KMS-11 (cell line): Measurements from ENCODE around the gene SUGCT.

Source experiments
- H2AFZ ChIP-seq: fragments of 200-600 bp; sonication (generic); 2 replicates; pipeline ENCODE4 v1.6.1; 2016; ENCODE audit warnings: antibody characterized with exemption, mixed run types, low read depth
- H3K27ac ChIP-seq: fragments of 200-600 bp; sonication (generic); 2 replicates; pipeline ENCODE4 v1.6.1; 2016; ENCODE audit warnings: mild to moderate bottlenecking, mixed run types
- H3K27me3 ChIP-seq: fragments of 200-600 bp; sonication (generic); 2 replicates; pipeline ENCODE4 v1.6.1; 2017; ENCODE audit warnings: mild to moderate bottlenecking, low read depth, mixed run types, moderate library complexity; ENCODE audit not compliant: insufficient read depth
- H3K36me3 ChIP-seq: fragments of 200-600 bp; sonication (generic); 2 replicates; pipeline ENCODE4 v1.6.1; 2017; ENCODE audit warnings: mild to moderate bottlenecking, mixed run types; ENCODE audit not compliant: insufficient read depth
- H3K4me1 ChIP-seq: fragments of 200-600 bp; sonication (generic); 2 replicates; pipeline ENCODE4 v1.6.1; 2016; ENCODE audit warnings: mild to moderate bottlenecking, low read depth, mixed run types; ENCODE audit not compliant: poor library complexity, severe bottlenecking
- H3K4me2 ChIP-seq: fragments of 200-600 bp; sonication (generic); 2 replicates; pipeline ENCODE4 v1.7.0; 2016; ENCODE audit warnings: mild to moderate bottlenecking, mixed run types
- H3K4me3 ChIP-seq: fragments of 200-600 bp; sonication (generic); IDR thresholded peaks from 2 replicates; pipeline ENCODE4 v1.6.1; 2017; ENCODE audit warnings: low read depth, low read length, mixed read lengths; ENCODE audit not compliant: insufficient read depth
- H3K79me2 ChIP-seq: fragments of 200-600 bp; sonication (generic); 2 replicates; pipeline ENCODE4 v1.6.1; 2016; ENCODE audit warnings: low read depth, mixed run types; ENCODE audit not compliant: insufficient read depth
- H3K9ac ChIP-seq: fragments of 200-600 bp; sonication (generic); 2 replicates; pipeline ENCODE4 v1.6.1; 2016; ENCODE audit warnings: mild to moderate bottlenecking, mixed run types
- H4K20me1 ChIP-seq: fragments of 200-600 bp; sonication (generic); 2 replicates; pipeline ENCODE4 v1.6.1; 2016; ENCODE audit warnings: mild to moderate bottlenecking, mixed run types; ENCODE audit not compliant: insufficient read depth
- TF ChIP-seq, protein P1 (sequence below): fragments of 200-600 bp; sonication (generic); conservative IDR thresholded peaks from 2 replicates; pipeline ENCODE4 v1.6.1; 2017; ENCODE audit warnings: low read depth, mild to moderate bottlenecking, antibody characterized with exemption, low read length, moderate library complexity, mixed read lengths

The SUGCT gene

DNA sequence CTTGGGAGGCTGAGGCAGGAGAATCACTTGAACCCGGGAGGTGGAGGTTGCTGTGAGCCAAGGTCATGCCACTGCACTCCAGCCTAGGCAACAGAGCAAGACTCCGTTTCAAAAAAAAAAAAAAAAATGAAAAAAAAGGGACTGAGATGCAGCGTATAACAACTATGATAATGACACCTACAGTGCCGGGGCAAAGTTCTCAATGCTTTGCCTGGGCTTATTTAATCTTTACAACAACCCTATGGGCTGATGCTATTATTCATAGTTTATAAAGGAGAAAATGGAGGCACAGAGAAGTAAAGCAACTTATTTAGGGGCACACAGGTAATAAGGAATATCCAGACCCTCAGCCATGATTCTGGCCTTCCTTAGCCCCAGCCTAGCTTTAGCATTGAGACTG is 47.6 kb downstream of the SUGCT start:
- Histone ChIP-seq H3K27me3 (no peaks in the 10 kb centered on the region), H3K36me3 (no peaks in the 10 kb centered on the region), H3K4me2 (no peak overlapping the region), H3K27ac (no peak overlapping the region), H3K4me1 (no peaks in the 10 kb centered on the region), H3K79me2 (no peaks in the 10 kb centered on the region), H3K4me3 (no peak overlapping the region), H2AFZ (no peak overlapping the region), H3K9ac (no peak overlapping the region), H4K20me1 (no peaks in the 10 kb centered on the region)
- TF ChIP-seq, protein P1, sequence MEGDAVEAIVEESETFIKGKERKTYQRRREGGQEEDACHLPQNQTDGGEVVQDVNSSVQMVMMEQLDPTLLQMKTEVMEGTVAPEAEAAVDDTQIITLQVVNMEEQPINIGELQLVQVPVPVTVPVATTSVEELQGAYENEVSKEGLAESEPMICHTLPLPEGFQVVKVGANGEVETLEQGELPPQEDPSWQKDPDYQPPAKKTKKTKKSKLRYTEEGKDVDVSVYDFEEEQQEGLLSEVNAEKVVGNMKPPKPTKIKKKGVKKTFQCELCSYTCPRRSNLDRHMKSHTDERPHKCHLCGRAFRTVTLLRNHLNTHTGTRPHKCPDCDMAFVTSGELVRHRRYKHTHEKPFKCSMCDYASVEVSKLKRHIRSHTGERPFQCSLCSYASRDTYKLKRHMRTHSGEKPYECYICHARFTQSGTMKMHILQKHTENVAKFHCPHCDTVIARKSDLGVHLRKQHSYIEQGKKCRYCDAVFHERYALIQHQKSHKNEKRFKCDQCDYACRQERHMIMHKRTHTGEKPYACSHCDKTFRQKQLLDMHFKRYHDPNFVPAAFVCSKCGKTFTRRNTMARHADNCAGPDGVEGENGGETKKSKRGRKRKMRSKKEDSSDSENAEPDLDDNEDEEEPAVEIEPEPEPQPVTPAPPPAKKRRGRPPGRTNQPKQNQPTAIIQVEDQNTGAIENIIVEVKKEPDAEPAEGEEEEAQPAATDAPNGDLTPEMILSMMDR: no peak

DNA sequence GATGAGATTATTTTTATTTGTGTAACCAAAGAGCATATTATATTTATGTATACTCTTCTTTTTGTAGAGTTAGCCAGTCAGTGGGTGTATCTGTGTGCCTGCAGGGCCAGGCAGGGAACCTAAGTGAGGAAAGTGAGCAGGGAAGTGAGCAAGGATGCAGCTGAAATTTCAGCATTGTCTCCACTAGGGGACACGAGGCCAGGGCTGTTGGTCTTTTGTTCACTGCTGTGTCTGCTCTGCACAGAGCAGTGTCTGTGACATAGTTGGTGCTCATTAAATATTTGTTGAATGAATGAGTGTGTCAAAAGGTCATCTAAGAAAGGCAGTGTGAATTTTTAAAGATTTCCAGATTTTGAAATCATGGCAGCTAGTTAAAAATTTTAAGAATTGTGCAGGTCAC is 51.8 kb downstream of the SUGCT start:
- Histone ChIP-seq H3K27ac (no peak overlapping the region), H3K79me2 (no peaks in the 10 kb centered on the region), H3K36me3 (no peaks in the 10 kb centered on the region), H3K27me3 (no peaks in the 10 kb centered on the region), H2AFZ (no peak overlapping the region), H3K4me2 (no peak overlapping the region), H3K4me1 (no peaks in the 10 kb centered on the region), H3K4me3 (no peak overlapping the region), H4K20me1 (no peaks in the 10 kb centered on the region), H3K9ac (no peak overlapping the region)
- TF ChIP-seq, protein P1: no peak

DNA sequence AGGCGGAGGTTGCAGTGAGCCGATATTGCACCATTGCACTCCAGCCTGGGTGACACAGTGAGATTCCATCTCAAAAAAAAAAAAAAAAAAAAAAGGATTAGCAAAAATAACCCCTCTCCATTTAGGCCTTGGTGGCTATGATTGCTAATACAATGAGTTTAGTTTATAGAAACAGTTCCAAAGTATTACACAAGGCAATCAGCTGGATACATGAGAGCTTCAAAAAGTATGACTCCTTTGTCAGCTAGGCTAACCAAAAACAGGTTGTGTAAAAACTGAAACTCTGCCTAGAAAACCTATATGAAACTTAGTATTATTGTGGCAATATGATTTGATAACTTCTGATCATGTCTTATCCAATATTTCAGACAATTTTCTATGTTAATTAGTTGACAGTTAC is 57.2 kb downstream of the SUGCT start:
- Histone ChIP-seq H3K4me1 (no peaks in the 10 kb centered on the region), H4K20me1 (no peaks in the 10 kb centered on the region), H3K36me3 (no peaks in the 10 kb centered on the region), H3K27me3 (no peaks in the 10 kb centered on the region), H3K27ac (no peak overlapping the region), H3K9ac (no peak overlapping the region), H3K4me2 (no peak overlapping the region), H3K4me3 (no peak overlapping the region), H2AFZ (no peak overlapping the region), H3K79me2 (no peaks in the 10 kb centered on the region)
- TF ChIP-seq, protein P1: no peak

DNA sequence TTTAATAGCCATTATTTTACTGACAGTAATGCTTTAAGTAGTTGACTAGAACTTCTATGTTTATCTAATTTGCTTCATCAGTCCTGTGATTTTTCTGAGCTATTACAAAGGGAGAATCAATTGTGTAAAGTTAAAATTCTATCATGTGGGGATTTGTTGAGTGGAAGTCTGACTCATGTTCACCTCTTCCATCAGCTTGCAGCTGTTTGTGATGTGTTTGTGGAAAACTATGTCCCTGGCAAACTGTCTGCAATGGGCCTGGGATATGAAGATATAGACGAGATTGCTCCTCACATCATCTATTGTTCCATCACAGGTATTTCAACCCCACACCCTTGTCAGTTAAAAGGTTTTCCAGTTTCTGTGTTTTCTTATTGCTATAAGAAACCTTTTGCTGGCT is 59.9 kb downstream of the SUGCT start:
- Histone ChIP-seq H3K4me2 (no peak overlapping the region), H3K27ac (no peak overlapping the region), H3K4me1 (no peaks in the 10 kb centered on the region), H3K4me3 (no peak overlapping the region), H3K27me3 (no peaks in the 10 kb centered on the region), H3K79me2 (no peaks in the 10 kb centered on the region), H4K20me1 (no peaks in the 10 kb centered on the region), H2AFZ (no peak overlapping the region), H3K36me3 (no peaks in the 10 kb centered on the region), H3K9ac (no peak overlapping the region)
- TF ChIP-seq, protein P1: no peak

DNA sequence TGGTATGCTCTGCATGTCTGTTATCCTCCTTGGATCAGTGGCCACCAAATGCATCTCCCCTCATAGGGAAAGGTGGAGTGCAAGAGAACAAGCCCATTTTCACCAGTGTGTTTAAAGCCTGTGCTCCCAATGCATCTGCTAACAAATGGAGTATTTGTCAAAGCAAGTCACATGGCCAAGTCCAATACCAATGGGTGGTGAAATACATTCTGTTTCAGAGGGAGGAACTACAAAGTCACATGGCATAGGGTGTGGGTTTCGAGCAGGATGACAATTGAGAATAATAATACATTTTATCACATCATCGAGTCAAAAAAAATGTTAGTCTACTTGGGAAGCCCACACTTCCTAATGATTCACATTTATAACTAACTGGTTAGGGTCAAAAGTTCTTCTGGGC is 62.7 kb downstream of the SUGCT start:
- no peak overlapping the region for H3K27ac ChIP-seq
- H3K36me3 ChIP-seq: no peaks in the 10 kb centered on the region
- no peaks in the 10 kb centered on the region for H4K20me1 ChIP-seq
- no peak overlapping the region for H2AFZ ChIP-seq
- H3K4me1 ChIP-seq: no peaks in the 10 kb centered on the region
- TF ChIP-seq, protein P1: no peak
- no peak overlapping the region for H3K4me2 ChIP-seq
- no peaks in the 10 kb centered on the region for H3K27me3 ChIP-seq
- H3K79me2 ChIP-seq: no peaks in the 10 kb centered on the region
- no peak overlapping the region for H3K9ac ChIP-seq
- H3K4me3 ChIP-seq: no peak overlapping the region
